Hepatocyte (in vitro differentiated cells): ENCODE measurements around the gene RBCK1. TPM values are rescaled to one million over a fixed set of nuclear protein-coding genes. Genes with fewer than 3 reads are reported as not detected.

Source experiments
- DNase-seq: peaks from one replicate; pipeline ENCODE4 v3.0.0-alpha.2; 2016; ENCODE audit warnings: low spot score
- H2AFZ ChIP-seq: fragments of 200-600 bp; sonication (generic); 2 replicates; pipeline ENCODE4 v1.6.0; 2016; ENCODE audit warnings: antibody characterized with exemption, mild to moderate bottlenecking
- H3K27ac ChIP-seq: fragments of 200-600 bp; sonication (generic); 2 replicates; pipeline ENCODE4 v1.5.1; 2016; ENCODE audit warnings: mild to moderate bottlenecking
- H3K27me3 ChIP-seq: fragments of 200-600 bp; sonication (generic); 2 replicates; pipeline ENCODE4 v1.6.1; 2016
- H3K36me3 ChIP-seq: fragments of 200-600 bp; sonication (generic); replicated peaks from 2 replicates; pipeline ENCODE4 v1.5.1; 2016; ENCODE audit warnings: low read depth; ENCODE audit not compliant: insufficient read depth
- H3K4me1 ChIP-seq: fragments of 200-600 bp; sonication (generic); 2 replicates; pipeline ENCODE4 v1.5.1; 2016; ENCODE audit warnings: mild to moderate bottlenecking, moderate library complexity; ENCODE audit not compliant: insufficient read depth
- H3K4me2 ChIP-seq: fragments of 200-600 bp; sonication (generic); 2 replicates; pipeline ENCODE4 v1.6.0; 2016
- H3K4me3 ChIP-seq: fragments of 200-600 bp; sonication (generic); 2 replicates; pipeline ENCODE4 v1.5.1; 2016; ENCODE audit warnings: mild to moderate bottlenecking
- H3K79me2 ChIP-seq: fragments of 200-600 bp; sonication (generic); 2 replicates; pipeline ENCODE4 v1.6.0; 2017; ENCODE audit warnings: mild to moderate bottlenecking
- H3K9me2 ChIP-seq: fragments of 200-600 bp; sonication (generic); replicated peaks from 2 replicates; pipeline ENCODE4 v1.6.0; 2017; ENCODE audit warnings: mild to moderate bottlenecking; ENCODE audit not compliant: insufficient read depth
- H3K9me3 ChIP-seq: fragments of 200-600 bp; sonication (generic); 2 replicates; pipeline ENCODE4 v1.5.1; 2016; ENCODE audit warnings: low read depth, mild to moderate bottlenecking
- H4K20me1 ChIP-seq: fragments of 200-600 bp; sonication (generic); 2 replicates; pipeline ENCODE4 v1.6.0; 2016; ENCODE audit warnings: mild to moderate bottlenecking; ENCODE audit not compliant: insufficient read depth, poor library complexity, severe bottlenecking
- EZH2 ChIP-seq: fragments of 200-600 bp; sonication (generic); IDR thresholded peaks from 2 replicates; pipeline ENCODE4 v1.6.1; 2016; ENCODE audit warnings: antibody characterized with exemption, mild to moderate bottlenecking, borderline replicate concordance
- EZH2phosphoT487 ChIP-seq: fragments of 200-600 bp; sonication (generic); IDR thresholded peaks from one replicate; pipeline ENCODE4 v1.6.1; 2018; ENCODE audit warnings: antibody characterized with exemption, mild to moderate bottlenecking, low read depth, moderate library complexity; ENCODE audit not compliant: unreplicated experiment, severe bottlenecking
- WGBS: methylation state at CpG from one replicate; pipeline ENCODE4 v1.1.6; 2016; ENCODE audit warnings: low lambda C conversion rate; ENCODE audit errors: missing lambda C conversion rate; 5-methylcytosine and 5-hydroxymethylcytosine counted together
- polyA plus RNA-seq: library from polyadenylated mRNA; unstranded; fragments of >200 nt; fragmentation: Nextera tagmentation; extraction: Ambion mirVana; gene quantifications from 2 replicates; pipeline ENCODE4 v1.2.1, GENCODE V29; 2016
- total RNA-seq: library from RNA; depleted of rRNA; stranded (reverse); fragments of >200 nt; gene quantifications from 2 replicates; pipeline ENCODE4 v1.2.3, GENCODE V29; 2014
- TF ChIP-seq, protein P1 (sequence below): fragments of 200-600 bp; sonication (generic); IDR thresholded peaks from 2 replicates; pipeline ENCODE4 v1.5.1; 2016; ENCODE audit warnings: antibody characterized with exemption, mild to moderate bottlenecking; ENCODE audit not compliant: poor library complexity

The RBCK1 gene
- total and polyA plus RNA-seq, 2 experiments from 2014 or later, result 76.4 to 80.8 TPM

DNA sequence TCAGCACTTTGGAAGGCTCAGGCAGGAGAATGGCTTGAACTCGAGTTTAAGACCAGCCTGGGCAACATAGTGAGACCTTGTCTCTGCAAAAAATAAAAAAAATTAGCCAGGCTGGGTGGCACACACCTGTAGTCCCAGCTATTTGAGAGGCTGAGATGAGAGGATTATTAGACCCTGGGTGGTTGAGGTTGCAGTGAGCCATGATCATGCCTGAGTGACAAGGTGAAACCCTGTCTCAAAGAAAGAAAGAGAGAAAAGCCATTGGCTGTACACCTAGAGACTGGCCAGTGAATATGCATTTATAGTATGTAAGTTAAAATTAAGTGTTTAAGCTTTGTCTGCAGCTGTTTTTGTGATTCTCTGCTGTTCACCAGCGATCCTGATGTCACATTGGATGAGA is 6.1 kb downstream of the RBCK1 start:
- no peaks in the 10 kb centered on the region for H3K9me3 ChIP-seq
- H3K9me2 ChIP-seq, result no peaks in the 10 kb centered on the region
- H4K20me1 ChIP-seq, result peaks cover 3% of the 10 kb centered on the region
- no peak overlapping the region for H3K27ac ChIP-seq
- 86% methylated on average over 2 of the region's 2 CpGs for WGBS
- H3K4me2 ChIP-seq, result no peak overlapping the region
- no peak for DNase-seq
- TF ChIP-seq EZH2 (no peak), EZH2phosphoT487 (no peak)
- TF ChIP-seq, protein P1, sequence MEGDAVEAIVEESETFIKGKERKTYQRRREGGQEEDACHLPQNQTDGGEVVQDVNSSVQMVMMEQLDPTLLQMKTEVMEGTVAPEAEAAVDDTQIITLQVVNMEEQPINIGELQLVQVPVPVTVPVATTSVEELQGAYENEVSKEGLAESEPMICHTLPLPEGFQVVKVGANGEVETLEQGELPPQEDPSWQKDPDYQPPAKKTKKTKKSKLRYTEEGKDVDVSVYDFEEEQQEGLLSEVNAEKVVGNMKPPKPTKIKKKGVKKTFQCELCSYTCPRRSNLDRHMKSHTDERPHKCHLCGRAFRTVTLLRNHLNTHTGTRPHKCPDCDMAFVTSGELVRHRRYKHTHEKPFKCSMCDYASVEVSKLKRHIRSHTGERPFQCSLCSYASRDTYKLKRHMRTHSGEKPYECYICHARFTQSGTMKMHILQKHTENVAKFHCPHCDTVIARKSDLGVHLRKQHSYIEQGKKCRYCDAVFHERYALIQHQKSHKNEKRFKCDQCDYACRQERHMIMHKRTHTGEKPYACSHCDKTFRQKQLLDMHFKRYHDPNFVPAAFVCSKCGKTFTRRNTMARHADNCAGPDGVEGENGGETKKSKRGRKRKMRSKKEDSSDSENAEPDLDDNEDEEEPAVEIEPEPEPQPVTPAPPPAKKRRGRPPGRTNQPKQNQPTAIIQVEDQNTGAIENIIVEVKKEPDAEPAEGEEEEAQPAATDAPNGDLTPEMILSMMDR, result no peak
- no peak overlapping the region for H2AFZ ChIP-seq
- peaks cover 61% of the 10 kb centered on the region for H3K79me2 ChIP-seq
- no peak overlapping the region for H3K4me3 ChIP-seq
- H3K36me3 ChIP-seq, result peaks cover 3% of the 10 kb centered on the region
- peaks cover 8% of the 10 kb centered on the region for H3K4me1 ChIP-seq
- H3K27me3 ChIP-seq, result no peaks in the 10 kb centered on the region

DNA sequence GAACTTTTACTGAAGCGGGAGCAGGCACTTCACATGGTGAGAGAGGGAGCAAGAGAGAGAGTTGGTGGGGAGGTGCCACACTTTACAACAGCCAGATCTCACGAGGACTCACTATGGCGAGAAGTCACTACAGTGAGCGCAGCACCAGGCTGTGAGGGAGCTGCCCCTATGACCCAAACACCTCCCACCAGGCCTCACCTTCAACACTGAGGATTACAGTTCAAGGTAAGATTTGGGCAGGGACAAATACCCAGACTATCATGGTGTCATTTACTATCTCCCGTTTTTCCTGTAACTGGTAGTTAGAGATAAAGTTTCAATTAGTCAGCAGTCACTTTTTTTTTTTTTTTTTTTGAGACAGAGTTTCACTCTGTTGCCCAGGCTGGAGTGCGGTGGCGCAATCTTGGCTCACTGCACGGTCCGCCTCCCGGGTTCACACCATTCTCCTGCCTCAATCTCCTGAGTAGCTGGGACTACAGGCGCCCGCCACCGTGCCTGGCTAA is 7.8 kb downstream of the RBCK1 start:
- Histone ChIP-seq H3K4me2 (no peak overlapping the region), H3K36me3 (peaks cover 3% of the 10 kb centered on the region), H3K27ac (peak overlapping the region; percentile 40), H2AFZ (no peak overlapping the region), H3K9me3 (no peaks in the 10 kb centered on the region), H3K4me1 (no peaks in the 10 kb centered on the region), H4K20me1 (no peaks in the 10 kb centered on the region), H3K4me3 (no peak overlapping the region), H3K9me2 (no peaks in the 10 kb centered on the region), H3K79me2 (peaks cover 44% of the 10 kb centered on the region), H3K27me3 (no peaks in the 10 kb centered on the region)
- WGBS, result 82% methylated on average over 13 of the region's 13 CpGs
- TF ChIP-seq, protein P1, result no peak
- TF ChIP-seq EZH2phosphoT487 (no peak), EZH2 (no peak)
- DNase-seq, result no peak

DNA sequence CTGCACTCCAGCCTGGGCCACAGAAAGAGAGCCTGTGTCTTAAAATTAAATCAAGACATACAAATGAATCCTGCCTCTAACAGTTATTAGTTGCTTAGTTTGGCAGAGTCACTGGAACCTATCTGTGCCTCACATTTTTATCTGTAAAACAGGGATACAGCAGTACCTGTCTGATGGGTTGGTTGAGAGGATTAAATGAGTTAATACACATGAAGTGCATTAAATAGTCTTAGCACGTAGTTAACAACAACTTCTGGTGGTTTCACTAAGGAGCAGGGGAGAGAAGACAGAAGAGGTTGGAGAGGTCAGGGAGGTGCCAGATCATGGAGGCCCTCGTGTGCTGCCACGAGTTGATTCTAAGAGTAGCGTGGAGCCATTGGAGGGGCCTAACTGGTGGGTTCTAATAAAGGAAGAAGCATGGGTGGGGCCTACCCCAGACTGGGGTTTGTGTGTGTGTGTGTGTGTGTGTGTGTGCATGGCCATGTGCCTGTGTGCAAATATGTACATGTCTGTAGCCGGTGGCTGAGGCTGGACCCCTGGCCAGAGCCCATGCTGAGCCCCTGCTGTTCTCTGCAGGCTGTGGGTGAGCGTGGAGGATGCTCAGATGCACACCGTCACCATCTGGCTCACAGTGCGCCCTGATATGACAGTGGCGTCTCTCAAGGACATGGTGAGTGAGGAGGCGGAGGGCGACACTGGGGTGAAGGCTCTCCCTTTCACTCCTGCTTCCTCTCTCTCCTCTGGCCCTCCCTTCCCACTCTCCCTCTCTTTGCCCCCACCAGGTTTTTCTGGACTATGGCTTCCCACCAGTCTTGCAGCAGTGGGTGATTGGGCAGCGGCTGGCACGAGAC is 9.1 kb downstream of the RBCK1 start:
- Histone ChIP-seq H3K79me2 (peaks cover 33% of the 10 kb centered on the region), H3K36me3 (peaks cover 3% of the 10 kb centered on the region), H3K27me3 (no peaks in the 10 kb centered on the region), H3K9me2 (no peaks in the 10 kb centered on the region), H3K4me1 (no peaks in the 10 kb centered on the region), H3K27ac (no peak overlapping the region), H3K4me3 (no peak overlapping the region), H2AFZ (no peak overlapping the region), H4K20me1 (no peaks in the 10 kb centered on the region), H3K9me3 (no peaks in the 10 kb centered on the region), H3K4me2 (no peak overlapping the region)
- TF ChIP-seq, protein P1, result no peak
- TF ChIP-seq EZH2, result no peak
- TF ChIP-seq EZH2phosphoT487, result no peak
- no peak for DNase-seq
- 87% methylated on average over 12 of the region's 13 CpGs for WGBS
